Measurements from ENCODE around the gene BMERB1.
"Not testable (repeated sequence)": the region's sequence is repeated elsewhere in the genome, so short reads cannot be mapped to it uniquely, and the experiment has no call there.

Gene BMERB1

DNA sequence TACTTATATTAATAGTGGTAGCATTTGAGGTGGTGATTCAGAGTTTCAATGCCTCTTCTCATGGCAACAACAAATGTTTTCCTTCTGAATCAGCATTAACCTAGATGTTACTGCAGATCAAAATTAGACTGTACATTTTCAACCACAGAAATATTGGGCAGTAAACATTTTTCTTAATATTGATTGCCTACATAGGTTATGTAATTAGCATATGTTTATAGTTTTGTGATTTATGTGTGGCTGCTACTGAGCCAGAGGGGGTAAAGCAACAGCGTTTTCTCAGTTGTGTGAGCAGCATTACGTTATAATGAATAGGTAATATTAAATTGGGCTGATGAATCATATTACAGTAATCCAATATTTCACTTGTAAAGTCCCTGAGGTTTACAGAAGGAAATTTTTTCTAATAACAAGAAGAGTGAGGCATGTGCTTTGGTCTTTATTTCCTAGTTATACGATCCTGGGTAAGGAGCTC is 18.8 kb upstream of the BMERB1 start:
- TF ChIP-seq, protein P1, sequence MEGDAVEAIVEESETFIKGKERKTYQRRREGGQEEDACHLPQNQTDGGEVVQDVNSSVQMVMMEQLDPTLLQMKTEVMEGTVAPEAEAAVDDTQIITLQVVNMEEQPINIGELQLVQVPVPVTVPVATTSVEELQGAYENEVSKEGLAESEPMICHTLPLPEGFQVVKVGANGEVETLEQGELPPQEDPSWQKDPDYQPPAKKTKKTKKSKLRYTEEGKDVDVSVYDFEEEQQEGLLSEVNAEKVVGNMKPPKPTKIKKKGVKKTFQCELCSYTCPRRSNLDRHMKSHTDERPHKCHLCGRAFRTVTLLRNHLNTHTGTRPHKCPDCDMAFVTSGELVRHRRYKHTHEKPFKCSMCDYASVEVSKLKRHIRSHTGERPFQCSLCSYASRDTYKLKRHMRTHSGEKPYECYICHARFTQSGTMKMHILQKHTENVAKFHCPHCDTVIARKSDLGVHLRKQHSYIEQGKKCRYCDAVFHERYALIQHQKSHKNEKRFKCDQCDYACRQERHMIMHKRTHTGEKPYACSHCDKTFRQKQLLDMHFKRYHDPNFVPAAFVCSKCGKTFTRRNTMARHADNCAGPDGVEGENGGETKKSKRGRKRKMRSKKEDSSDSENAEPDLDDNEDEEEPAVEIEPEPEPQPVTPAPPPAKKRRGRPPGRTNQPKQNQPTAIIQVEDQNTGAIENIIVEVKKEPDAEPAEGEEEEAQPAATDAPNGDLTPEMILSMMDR (IDR thresholded peaks at IDR 0.05; ENCODE audit: insufficient read depth, low read length, missing control alignments), result no peak
- CTCF ChIA-PET, result interaction anchor here (4.1 kb wide), 1 partner anchor 11 kb away, joined by 23 read pairs; no protein-coding TSS in a partner anchor
- POLR2A ChIA-PET, result no interaction called here

DNA sequence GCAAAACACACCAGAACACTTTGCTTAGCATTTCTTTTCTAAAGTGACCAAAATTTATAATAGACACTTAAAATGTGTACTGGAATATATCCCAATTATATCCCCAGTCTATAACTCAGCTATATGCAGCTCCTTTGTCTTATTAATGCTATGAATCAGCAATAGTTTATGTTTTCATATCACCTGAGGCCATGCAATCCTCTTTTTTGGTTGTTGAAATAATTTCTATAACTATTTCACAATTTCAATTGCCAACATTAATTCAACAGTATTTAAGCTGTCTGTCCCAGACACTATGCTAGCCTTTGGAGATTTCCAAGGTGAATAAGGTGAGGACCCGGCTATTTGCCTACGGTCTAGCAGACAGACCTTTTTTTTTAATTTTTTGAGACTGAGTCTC is 17.2 kb upstream of the BMERB1 start:
- TF ChIP-seq, protein P1 (IDR thresholded peaks at IDR 0.05; ENCODE audit: insufficient read depth, low read length, missing control alignments), result no peak
- ChIA-PET CTCF (interaction anchor here (4.1 kb wide), 1 partner anchor 10 kb away, joined by 23 read pairs; no protein-coding TSS in a partner anchor), POLR2A (no interaction called here)
- DNase-seq (ENCODE audit: low read depth, low spot score), result no peak
- H3K4me3 ChIP-seq (ENCODE audit: low read depth, low read length), result no peak overlapping the region

More for the DNA sequence above, 18.8 kb upstream of the BMERB1 start:
- no peak overlapping the region for H3K4me3 ChIP-seq (ENCODE audit: low read depth, low read length)
- no peak for DNase-seq (ENCODE audit: low read depth, low spot score)

DNA sequence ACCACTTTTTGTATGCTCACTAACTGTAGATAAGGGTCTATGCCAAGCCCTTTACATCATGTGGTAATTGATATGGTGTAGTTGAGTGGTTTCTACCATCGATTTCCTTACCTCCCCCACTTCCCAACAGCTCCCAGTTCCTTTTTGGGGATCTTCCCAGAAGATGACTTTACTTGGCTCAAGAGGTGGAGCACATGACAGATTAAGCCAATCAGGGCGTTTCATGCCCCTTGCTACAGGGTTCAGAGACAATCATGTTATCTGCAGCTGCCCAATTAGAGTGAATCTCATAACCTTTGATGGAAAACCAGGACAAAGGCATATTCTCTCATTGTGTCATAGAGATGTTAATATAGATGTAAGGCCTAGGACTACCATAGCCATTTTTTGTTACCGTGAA is 16.2 kb upstream of the BMERB1 start:
- TF ChIP-seq, protein P1 (IDR thresholded peaks at IDR 0.05; ENCODE audit: insufficient read depth, low read length, missing control alignments), result no peak
- ChIA-PET POLR2A (no interaction called here), CTCF (interaction anchor here (1.1 to 4.1 kb wide), 2 partner anchors 9 to 288 kb away, joined by 4 to 23 read pairs; no protein-coding TSS in a partner anchor)
- no peak overlapping the region for H3K4me3 ChIP-seq (ENCODE audit: low read depth, low read length)
- no peak for DNase-seq (ENCODE audit: low read depth, low spot score)

DNA sequence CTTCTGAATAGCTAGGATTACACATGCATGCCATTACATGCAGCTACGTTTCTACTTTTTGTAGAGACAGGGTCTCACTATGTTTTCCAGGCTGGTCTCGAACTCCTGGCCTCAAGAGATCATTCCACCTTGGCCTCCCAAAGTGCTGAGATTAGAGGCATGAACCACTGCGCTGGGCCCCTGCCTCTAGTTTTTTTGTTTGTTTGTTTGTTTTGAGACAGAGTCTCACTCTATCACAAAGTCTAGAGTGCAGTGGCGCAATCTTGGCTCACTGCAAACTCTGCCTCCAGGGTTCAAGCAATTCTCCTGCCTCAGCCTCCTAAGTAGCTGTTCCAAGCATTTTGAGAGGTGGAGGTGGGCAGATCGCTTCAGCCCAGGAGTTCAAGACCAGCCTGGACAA is 12.7 kb upstream of the BMERB1 start:
- H3K4me3 ChIP-seq (ENCODE audit: low read depth, low read length); DNase-seq (ENCODE audit: low read depth, low spot score); POLR2A ChIA-PET: not testable (repeated sequence)
- CTCF ChIA-PET, result interaction anchor here (1.0 kb wide), 1 partner anchor 306 kb away, joined by 4 read pairs; no protein-coding TSS in a partner anchor

DNA sequence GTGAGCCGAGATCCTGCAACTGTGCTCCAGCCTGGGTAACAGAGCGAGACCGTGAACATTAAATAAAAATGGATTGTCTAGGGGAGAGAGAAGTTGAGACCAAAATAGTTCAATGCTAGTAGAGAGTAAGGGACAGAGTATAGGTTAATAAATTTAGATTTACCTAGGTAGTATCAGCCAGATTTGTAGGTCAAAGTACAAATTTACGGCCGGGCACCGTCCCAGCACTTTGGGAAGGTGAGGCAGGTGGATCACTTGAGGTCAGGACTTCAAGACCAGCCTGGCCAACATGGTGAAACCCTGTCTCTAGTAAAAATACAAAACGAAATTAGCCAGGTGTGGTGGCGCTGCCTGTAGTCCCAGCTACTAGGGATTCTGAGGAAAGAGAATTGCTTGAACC is 12.2 kb upstream of the BMERB1 start:
- CTCF ChIA-PET, result interaction anchor here (1.0 kb wide), 1 partner anchor 306 kb away, joined by 4 read pairs; no protein-coding TSS in a partner anchor
- TF ChIP-seq, protein P1 (IDR thresholded peaks at IDR 0.05; ENCODE audit: insufficient read depth, low read length, missing control alignments), result no peak
- DNase-seq (ENCODE audit: low read depth, low spot score), result no peak
- no peak overlapping the region for H3K4me3 ChIP-seq (ENCODE audit: low read depth, low read length)
- POLR2A ChIA-PET, result no interaction called here

DNA sequence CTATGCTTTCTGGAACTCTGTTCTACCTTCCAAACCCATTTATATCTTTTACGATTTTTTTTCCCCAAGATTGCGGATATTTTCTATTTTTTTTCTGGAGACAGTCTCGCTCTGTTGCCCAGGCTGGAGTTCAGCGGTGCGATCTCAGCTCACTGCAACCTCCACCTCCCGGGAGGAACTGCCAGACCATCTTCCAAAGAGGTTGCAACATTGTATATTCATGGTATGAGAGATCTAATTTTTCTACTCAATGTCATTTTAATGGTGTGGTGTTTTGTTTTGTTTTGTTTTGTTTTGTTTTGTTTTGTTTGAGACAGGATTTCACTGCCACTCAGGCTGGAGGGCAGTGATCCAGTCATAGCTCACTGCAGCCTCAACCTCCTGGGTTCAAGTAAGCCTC is 8.5 kb upstream of the BMERB1 start:
- POLR2A ChIA-PET, result no interaction called here
- no peak overlapping the region for H3K4me3 ChIP-seq (ENCODE audit: low read depth, low read length)
- DNase-seq (ENCODE audit: low read depth, low spot score), result no peak
- CTCF ChIA-PET, result interaction anchor here (0.7 to 4.9 kb wide), 10 partner anchors 9 to 769 kb away, joined by 3 to 57 read pairs (median 4); no protein-coding TSS in a partner anchor
- TF ChIP-seq, protein P1 (IDR thresholded peaks at IDR 0.05; ENCODE audit: insufficient read depth, low read length, missing control alignments), result no peak

DNA sequence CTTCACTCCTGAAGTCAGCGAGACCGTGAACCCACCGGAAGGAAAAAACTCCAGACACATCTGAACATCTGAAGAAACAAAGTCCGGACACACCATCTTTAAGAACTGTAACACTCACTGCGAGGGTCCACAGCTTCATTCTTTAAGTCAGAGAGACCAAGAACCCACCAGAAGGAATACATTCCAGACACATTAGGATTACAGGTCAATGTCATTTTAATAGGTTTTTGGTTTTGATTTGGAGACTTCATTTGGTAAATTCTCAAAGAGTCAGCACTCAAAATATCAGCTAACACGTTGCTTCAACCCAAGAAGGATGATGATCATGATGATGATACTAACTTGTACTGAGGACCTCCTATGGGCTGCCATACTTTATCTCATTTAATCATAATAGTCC is 7.6 kb upstream of the BMERB1 start:
- CTCF ChIA-PET, result interaction anchor here (0.7 to 4.9 kb wide), 12 partner anchors 9 to 768 kb away, joined by 3 to 57 read pairs (median 4); partner anchors contain the start of gene MARF1
- no peak for DNase-seq (ENCODE audit: low read depth, low spot score)
- POLR2A ChIA-PET, result no interaction called here
- H3K4me3 ChIP-seq (ENCODE audit: low read depth, low read length), result no peak overlapping the region
- TF ChIP-seq, protein P1 (IDR thresholded peaks at IDR 0.05; ENCODE audit: insufficient read depth, low read length, missing control alignments), result no peak
